Natural killer cell (primary cell): ENCODE results near the gene HOXA6. TPM values are rescaled to one million over a fixed set of nuclear protein-coding genes. Genes with fewer than 3 reads are reported as not detected.

Source experiments
- ATAC-seq, 3 donors: fragments of 150-1000 bp in 2 of 3; fragments of 200-7000 bp in 1 of 3; cut with Tn5 transposase; 1 replicate in 1 of 3; 2 replicates in 2 of 3; pipeline ENCODE4 v1.10.0; 2021; ENCODE audit warnings: mild to moderate bottlenecking in 2 of 3, moderate library complexity in 2 of 3
- DNase-seq, 2 donors: peaks; one replicate each; pipeline versions ENCODE4 v3.0.0 to v3.0.0-alpha.2; 2013 to 2021; ENCODE audit warnings: mixed read lengths in 1 of 2
- H3K27ac ChIP-seq: one replicate; pipeline ENCODE4 v1.5.1; 2013; ENCODE audit warnings: mild to moderate bottlenecking, low read length
- H3K27me3 ChIP-seq: one replicate; pipeline ENCODE4 v1.6.1; 2013; ENCODE audit warnings: low read length; ENCODE audit not compliant: control insufficient read depth, insufficient read depth
- H3K36me3 ChIP-seq: one replicate; pipeline ENCODE4 v1.6.1; 2013; ENCODE audit warnings: low read length; ENCODE audit not compliant: control insufficient read depth, insufficient read depth
- H3K4me1 ChIP-seq: one replicate; pipeline ENCODE4 v1.6.1; 2013; ENCODE audit warnings: low read length; ENCODE audit not compliant: control insufficient read depth, insufficient read depth
- H3K4me3 ChIP-seq: one replicate; pipeline ENCODE4 v1.5.1; 2013; ENCODE audit warnings: low read length
- H3K9me3 ChIP-seq: one replicate; pipeline ENCODE4 v1.6.1; 2013; ENCODE audit warnings: low read length; ENCODE audit not compliant: control insufficient read depth, insufficient read depth
- H3K27ac Mint-ChIP-seq, 2 donors: one replicate each; pipeline ENCODE4 v1.8.0; 2022; ENCODE audit warnings: mild to moderate bottlenecking in 2 of 2, mixed read lengths in 2 of 2, moderate library complexity in 1 of 2
- H3K27me3 Mint-ChIP-seq, 2 donors: one replicate each; pipeline ENCODE4 v1.8.0; 2022; ENCODE audit warnings: low read depth in 2 of 2, mixed read lengths in 2 of 2
- H3K36me3 Mint-ChIP-seq: one replicate; pipeline ENCODE4 v1.8.0; 2022; ENCODE audit warnings: mixed read lengths
- H3K4me1 Mint-ChIP-seq, 2 donors: one replicate each; pipeline ENCODE4 v1.8.0; 2022; ENCODE audit warnings: mixed read lengths in 2 of 2
- H3K4me3 Mint-ChIP-seq: one replicate; pipeline ENCODE4 v1.8.0; 2022; ENCODE audit warnings: mild to moderate bottlenecking, moderate library complexity, mixed read lengths
- H3K9me3 Mint-ChIP-seq, 2 donors: one replicate each; pipeline ENCODE4 v1.8.0; 2022; ENCODE audit warnings: mixed read lengths in 2 of 2
- WGBS: methylation state at CpG from one replicate; pipeline ENCODE4 v1.1.7; 2013; ENCODE audit warnings: missing lambda C conversion rate; ENCODE audit not compliant: insufficient coverage; 5-methylcytosine and 5-hydroxymethylcytosine counted together
- intact Hi-C: fragments of 100-400 bp; cut with micrococcal nuclease; formaldehyde crosslinking; loops from one replicate; pipeline ENCODE4 v1.14.2; 2022
- total RNA-seq, 4 donors: library from RNA; stranded (reverse); fragments of 120-200 nt in 1 of 4; gene quantifications; one replicate each; pipeline versions ENCODE4 v1.2.3 to v1.2.4, GENCODE V29; 2013 to 2022
- TF ChIP-seq, protein P1 (sequence below): fragments of 200-600 bp; IDR thresholded peaks from one replicate; pipeline ENCODE4 v1.8.0; 2022; ENCODE audit warnings: antibody characterized with exemption

The HOXA6 gene
- total RNA-seq, 3 donors from 2014 or later (not counting 1 experiment from before 2014, with no cell fraction given): 0.28 to 0.65 (median 0.43) TPM

DNA sequence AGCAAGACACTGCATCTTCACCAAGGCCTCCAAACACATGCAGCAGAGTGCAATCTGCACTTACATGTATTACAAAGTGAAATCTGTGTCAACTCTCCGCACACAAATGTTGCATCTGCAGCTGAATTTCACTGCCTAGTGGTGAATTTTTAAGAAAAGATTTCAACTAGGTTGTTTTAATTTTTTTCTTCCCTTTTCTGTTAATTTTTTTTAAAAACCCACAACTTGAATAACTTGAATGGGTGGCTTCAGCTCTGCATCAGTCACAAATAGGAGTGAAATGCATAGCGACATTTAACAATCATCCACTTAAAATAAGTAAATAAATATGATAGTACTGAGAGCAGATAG, 46.4 kb upstream of the HOXA6 start:
- intact Hi-C loops: no loop called here
- ATAC-seq (no peak), DNase-seq (no peak)
- Histone ChIP-seq H3K4me1 (peaks cover 31% of the 10 kb centered on the region), H3K27ac (no peak overlapping the region), H3K9me3 (no peaks in the 10 kb centered on the region), H3K4me3 (no peak overlapping the region), H3K27me3 (peaks cover 93% of the 10 kb centered on the region), H3K36me3 (no peaks in the 10 kb centered on the region)
- H3K4me1 Mint-ChIP-seq: peaks cover 25 to 33% of the 10 kb centered on the region in 2 donors
- peaks cover 78 to 90% of the 10 kb centered on the region in 2 donors for H3K27me3 Mint-ChIP-seq
- H3K27ac Mint-ChIP-seq: no peak overlapping the region
- peak overlapping the region; percentile 81 for H3K4me3 Mint-ChIP-seq
- H3K36me3 Mint-ChIP-seq: no peaks in the 10 kb centered on the region
- TF ChIP-seq, protein P1, sequence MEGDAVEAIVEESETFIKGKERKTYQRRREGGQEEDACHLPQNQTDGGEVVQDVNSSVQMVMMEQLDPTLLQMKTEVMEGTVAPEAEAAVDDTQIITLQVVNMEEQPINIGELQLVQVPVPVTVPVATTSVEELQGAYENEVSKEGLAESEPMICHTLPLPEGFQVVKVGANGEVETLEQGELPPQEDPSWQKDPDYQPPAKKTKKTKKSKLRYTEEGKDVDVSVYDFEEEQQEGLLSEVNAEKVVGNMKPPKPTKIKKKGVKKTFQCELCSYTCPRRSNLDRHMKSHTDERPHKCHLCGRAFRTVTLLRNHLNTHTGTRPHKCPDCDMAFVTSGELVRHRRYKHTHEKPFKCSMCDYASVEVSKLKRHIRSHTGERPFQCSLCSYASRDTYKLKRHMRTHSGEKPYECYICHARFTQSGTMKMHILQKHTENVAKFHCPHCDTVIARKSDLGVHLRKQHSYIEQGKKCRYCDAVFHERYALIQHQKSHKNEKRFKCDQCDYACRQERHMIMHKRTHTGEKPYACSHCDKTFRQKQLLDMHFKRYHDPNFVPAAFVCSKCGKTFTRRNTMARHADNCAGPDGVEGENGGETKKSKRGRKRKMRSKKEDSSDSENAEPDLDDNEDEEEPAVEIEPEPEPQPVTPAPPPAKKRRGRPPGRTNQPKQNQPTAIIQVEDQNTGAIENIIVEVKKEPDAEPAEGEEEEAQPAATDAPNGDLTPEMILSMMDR: no peak
- H3K9me3 Mint-ChIP-seq: no peaks in the 10 kb centered on the region
- WGBS: 25% methylated on average over 1 of the region's 2 CpGs

GRCh38 chr7:27193335-27194001, 45.9 kb upstream of the HOXA6 start:
- Mint-ChIP-seq H3K4me1 (peaks cover 26 to 37% of the 10 kb centered on the region in 2 donors), H3K36me3 (no peaks in the 10 kb centered on the region), H3K9me3 (no peaks in the 10 kb centered on the region), H3K27me3 (peaks cover 79 to 90% of the 10 kb centered on the region in 2 donors), H3K4me3 (peak overlapping the region; percentile 81), H3K27ac (no peak overlapping the region)
- ATAC-seq (no peak), DNase-seq (peak in 1 of 2 donors; percentile 11)
- Histone ChIP-seq H3K27me3 (peaks cover 93% of the 10 kb centered on the region), H3K36me3 (no peaks in the 10 kb centered on the region), H3K4me1 (peaks cover 33% of the 10 kb centered on the region), H3K27ac (no peak overlapping the region), H3K4me3 (no peak overlapping the region), H3K9me3 (no peaks in the 10 kb centered on the region)
- WGBS: 15% methylated on average over 27 of the region's 29 CpGs
- TF ChIP-seq, protein P1: no peak
- intact Hi-C loops: no loop called here

GRCh38 chr7:27192546-27193334, 45.2 kb upstream of the HOXA6 start:
- no peak overlapping the region for H3K27ac Mint-ChIP-seq
- ATAC-seq (peak; percentile 59 to 76 (median 70)), DNase-seq (peak; percentile 22 to 53)
- WGBS: 3% methylated on average over 78 of the region's 78 CpGs
- peaks cover 79 to 90% of the 10 kb centered on the region in 2 donors for H3K27me3 Mint-ChIP-seq
- Histone ChIP-seq H3K36me3 (no peaks in the 10 kb centered on the region), H3K27ac (no peak overlapping the region), H3K4me1 (peaks cover 40% of the 10 kb centered on the region), H3K4me3 (no peak overlapping the region), H3K9me3 (no peaks in the 10 kb centered on the region), H3K27me3 (peaks cover 93% of the 10 kb centered on the region)
- no peaks in the 10 kb centered on the region for H3K9me3 Mint-ChIP-seq
- intact Hi-C loops: no loop called here
- H3K36me3 Mint-ChIP-seq: no peaks in the 10 kb centered on the region
- TF ChIP-seq, protein P1: no peak
- peaks cover 33 to 41% of the 10 kb centered on the region in 2 donors for H3K4me1 Mint-ChIP-seq
- H3K4me3 Mint-ChIP-seq: peak overlapping the region; percentile 81
